Measurements from ENCODE around the gene SERPINA9. TPM values are rescaled to one million over a fixed set of nuclear protein-coding genes. Genes with fewer than 3 reads are reported as not detected.
"Not testable (repeated sequence)": the region's sequence is repeated elsewhere in the genome, so short reads cannot be mapped to it uniquely, and the experiment has no call there.

The SERPINA9 gene
- total RNA-seq, 1 experiment from 2014 or later, result 0.11 TPM

DNA sequence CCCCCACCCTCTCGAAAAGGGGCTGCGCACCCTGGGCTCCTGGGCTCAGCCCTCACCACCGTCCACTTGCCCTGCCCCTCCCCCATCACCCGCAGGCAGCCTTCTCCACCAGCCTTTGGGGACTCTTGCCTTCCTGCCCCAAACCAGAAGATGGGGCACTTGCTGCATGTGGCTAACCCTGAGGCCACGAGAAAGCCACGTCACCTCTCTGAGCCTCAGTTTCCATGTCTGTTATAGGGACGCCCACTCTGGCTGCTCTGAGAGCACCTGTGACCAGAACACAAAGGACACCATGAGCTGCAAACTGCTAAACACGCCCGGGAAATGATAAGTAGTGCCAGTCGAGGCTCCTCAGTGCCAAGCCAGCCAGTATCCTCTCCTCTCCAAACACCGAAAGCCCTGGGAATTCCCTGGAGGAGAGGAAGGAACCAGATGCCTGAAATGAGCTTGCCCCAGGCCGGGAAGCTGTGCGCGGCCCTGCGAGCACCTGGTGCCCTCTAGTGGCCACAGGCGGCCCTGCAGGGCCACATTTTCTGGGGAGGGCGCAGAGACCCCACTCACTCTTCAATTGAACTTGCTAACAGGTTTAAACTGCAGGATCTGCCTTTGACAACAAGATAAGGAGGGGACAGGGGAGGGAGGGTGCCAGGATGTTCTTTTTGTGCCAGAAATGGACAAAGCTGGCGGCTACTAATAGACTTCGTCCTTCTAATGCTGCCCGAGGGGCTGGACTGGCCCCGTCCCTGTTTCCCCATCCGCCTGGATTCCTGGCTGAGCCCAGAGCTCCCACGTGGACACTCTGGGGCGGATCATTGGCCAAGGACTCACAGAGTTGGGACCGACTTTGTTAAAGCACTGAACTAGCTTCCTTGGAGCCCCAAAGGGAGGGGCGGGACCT is 10.2 kb upstream of the SERPINA9 start:
- DNase-seq (ENCODE audit: low read depth), result peak; percentile 81

DNA sequence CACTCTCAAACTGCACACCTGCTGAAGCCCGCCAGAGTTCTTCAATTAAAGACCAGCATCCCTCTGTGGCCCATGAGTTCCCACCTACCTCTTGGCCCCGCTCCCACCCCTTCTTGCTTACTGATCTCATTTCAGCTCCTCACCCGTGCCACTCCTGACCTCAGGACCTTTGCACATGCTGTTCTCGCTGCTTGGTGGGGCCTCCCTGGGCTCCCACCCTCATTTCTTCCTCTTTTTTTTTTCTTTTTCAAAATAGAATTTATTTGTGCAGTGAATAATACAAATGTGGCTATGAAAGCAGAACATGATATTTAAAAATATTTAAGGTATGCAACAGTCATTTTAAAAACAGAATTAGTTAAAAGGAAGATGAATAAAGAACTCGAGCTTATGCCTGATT is 8.5 kb upstream of the SERPINA9 start:
- no peak for DNase-seq (ENCODE audit: low read depth)

DNA sequence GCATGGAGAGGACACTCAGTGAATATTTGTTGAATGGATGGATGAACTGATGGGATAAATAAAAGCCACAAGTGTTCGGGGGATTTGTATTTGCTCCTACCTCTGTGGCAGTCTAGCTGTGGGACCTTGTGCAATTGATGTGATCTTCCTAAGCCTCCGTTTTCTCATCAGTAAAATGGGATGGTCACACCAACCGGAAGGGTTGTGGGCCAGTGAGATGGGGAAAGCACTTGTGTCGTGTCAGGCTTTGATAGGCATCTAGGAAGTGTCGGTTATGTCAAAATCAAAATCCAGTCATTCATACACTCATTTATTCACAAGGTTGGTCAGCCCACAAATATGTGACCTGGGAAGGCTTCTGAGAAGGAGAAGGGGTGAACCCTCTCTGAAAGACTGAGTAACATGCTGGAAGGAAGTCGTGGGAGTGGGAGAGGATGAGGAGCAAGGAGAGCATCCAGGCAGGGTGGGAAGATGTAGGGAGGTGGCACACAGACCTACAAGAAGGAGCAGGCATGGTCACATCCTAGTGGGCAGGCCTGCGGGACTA is 7.8 kb upstream of the SERPINA9 start:
- peak; percentile 70 for DNase-seq (ENCODE audit: low read depth)

DNA sequence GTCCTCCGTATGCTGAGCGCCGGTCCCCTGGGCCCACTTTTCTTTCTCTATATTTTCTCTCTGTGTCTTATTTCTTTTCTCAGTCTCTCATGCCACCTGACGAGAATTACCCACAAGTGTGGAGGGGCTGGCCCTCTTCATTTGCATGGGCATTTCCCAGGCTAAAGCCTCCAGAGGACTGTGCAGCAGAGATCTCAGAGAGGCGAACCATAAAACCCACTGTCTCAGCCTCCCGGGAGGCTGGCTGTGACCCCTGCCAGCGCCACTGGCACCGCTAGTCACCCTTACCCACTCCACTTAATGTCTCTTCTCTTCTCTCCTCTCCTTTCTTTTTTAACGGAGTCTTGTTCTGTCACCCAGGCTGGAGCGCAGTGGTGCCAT is 7.1 kb upstream of the SERPINA9 start:
- no peak for DNase-seq (ENCODE audit: low read depth)

DNA sequence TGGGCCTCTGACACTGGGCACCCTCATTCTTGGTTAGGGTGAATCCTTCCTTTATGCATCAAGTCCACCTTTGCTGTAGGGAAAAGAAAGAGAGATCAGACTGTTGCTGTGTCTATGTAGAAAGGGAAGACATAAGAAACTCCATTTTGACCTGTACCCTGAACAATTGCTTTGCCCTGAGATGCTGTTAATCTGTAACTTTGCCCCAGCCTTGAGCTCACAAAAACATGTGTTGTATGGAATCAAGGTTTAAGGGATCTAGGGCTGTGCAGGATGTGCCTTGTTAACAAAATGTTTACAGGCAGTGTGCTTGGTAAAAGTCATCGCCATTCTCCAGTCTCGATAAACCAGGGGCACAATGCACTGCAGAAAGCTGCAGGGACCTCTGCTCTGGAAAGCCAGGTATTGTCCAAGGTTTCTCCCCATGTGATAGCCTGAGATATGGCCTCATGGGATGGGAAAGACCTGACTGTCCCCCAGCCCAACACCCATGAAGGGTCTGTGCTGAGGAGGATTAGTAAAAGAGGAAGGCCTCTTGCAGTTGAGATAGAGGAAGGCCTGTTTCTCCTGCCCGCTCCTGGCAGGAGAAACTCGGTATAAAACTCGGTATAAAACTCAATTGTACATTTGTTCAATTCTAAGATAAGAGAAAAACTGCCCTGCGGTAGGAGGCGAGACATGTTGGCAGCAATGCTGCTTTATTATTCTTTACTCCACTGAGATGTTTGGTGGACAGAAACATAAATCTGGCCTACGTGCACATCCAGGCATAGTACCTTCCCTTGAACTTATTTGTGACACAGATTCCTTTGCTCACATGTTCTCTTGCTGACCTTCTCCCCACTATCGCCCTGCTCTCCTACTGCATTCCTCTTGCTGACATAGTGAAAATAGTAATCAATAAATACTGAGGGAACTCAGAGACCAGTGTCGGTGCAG is 6.4 kb upstream of the SERPINA9 start:
- DNase-seq (ENCODE audit: low read depth), result not testable (repeated sequence)

DNA sequence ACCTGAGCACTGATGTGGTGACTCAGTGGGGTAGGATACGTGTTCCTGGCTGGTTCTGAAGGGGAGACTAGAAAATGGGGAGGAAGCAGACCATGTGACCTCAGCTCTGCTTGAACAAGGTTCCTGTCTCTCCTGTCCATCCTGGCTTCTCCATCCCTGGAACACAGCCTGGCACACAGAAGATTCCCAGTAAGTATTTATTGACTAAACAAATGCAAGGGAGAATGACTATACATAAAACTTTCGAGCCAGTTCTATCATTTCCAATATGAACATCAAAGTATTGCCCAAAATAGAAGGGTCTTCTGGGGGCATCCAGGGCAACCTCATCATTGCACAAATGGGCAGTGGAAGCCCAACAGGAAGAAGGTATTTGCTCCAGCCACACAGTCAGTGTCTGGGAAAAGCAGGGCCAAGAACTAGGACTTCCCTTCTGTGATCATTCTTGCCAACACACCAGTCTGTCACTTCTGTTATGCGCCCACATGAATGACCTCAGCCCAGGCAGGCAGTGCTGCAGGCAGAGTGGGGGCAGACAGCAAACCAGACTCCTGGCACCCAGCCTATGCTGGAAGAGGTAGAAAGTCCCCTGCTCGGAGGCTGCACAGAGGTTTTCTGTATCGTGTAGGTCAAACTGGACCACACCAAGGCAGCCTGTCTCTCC is 5.6 kb upstream of the SERPINA9 start:
- DNase-seq (ENCODE audit: low read depth), result peak; percentile 90

DNA sequence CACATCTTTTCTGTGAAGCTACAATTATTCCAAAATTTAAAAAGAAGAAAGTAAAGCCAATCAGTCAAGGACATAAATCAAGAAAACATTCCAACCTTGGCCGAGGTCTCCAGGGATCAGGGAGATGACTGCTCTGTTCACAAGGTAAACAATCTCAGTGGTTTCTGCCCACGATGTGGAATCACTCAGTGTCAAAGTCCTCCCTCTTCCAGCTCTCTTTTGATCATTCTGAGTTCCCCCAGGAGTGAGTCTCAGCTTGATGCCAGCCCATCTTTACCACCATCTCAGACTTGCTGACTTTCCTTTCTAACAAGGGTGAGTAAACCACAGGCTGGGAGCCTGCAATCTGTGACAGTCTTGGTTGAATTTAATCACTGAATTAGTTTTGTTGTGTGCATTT is 4.8 kb upstream of the SERPINA9 start:
- peak; percentile 56 for DNase-seq (ENCODE audit: low read depth)

DNA sequence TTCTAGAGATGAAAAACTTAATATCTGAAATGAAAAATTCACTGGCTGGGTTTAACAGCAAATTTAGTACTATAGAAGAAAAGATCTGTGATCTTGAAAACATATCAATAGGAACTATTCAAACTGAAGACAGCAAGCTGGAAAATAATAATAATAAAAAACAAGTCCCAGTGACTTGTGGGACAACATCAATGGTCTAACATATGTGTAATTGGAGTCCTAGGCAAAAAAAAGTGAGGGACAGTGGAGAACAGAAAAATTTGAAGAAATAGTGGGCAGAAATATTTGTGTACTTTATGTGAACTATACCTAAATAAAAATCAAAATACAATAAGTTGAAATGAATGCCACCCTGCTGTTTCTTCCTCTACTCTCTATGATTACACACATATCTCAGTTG is 2.4 kb upstream of the SERPINA9 start:
- DNase-seq (ENCODE audit: low read depth), result no peak

DNA sequence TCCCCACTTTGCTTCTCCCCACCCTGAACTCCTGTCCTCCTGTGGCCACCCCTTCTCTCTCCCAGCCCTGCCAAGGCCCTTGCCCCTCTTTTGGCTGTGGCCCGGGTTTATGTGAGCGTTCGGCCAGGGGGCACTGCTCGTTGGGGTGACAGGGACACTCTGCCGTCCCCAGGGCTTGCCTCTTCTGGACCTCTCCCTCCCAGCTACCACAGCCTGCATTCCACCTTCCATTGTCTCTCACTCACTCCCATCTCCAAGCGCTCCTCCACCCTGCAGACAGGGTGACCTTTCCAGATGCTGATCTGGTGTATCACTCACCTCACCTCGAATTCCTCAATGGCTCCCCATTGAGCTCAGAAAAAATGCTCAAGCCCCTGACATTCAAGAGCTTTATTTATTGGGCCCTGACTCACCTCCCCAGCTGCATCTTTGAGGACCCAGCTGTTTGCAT is 1.4 kb downstream of the SERPINA9 start:
- DNase-seq (ENCODE audit: low read depth), result peak; percentile 75

DNA sequence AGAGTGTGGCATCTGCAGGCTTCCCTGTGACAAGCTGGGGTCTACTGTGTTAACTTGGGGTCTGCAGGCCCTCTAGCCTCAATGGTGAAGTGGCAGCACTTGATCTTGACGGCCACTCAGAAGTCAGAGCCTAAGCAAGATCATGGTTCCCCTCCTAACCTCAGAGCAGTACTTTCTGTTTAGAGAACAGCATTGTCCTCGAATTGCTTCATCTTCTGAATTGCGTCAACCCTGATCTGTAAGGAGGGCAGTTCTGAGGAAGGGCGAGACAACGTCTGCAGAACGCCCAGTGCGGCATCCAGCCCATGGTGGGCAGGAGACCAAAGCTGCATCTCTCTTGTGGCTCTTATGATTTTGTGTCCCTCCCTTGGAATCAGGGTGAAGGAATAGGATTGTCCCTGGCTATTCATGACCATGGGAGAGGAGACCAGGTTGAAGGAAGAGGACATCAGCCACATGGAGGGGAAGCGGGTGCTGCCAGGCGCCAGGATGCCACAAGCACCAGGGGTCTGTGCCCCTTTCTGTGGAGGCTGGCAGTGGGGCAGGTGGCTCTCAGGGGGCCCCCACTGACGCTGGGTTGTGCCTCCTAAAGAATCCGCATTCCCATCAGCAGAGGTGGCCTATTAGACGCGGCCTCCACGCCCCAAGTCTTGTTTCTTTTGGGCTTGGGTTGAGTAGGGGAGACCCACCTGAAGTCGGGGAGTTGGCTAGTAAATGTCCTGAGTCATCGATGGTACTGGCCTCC is 2.2 kb downstream of the SERPINA9 start:
- no peak for DNase-seq (ENCODE audit: low read depth)

DNA sequence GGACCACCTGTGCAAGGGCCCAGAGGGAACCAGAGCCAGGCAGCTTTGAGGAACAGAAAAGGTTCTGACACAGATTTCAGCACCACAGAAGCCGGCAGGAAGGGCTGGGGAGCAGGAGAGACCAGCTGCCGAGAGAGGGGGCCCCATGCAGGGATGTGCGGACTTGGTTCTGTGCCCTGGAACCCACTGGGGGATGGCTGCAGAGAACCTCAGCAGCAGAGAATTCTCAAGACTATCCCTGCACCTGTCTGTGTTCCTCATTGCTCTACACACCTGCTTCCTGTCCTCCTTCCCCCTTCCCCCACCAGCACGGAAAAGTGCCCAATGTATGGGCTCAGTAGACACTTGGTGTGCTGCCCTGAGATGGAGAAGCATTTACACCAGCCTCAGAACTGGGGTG is 3.2 kb downstream of the SERPINA9 start:
- no peak for DNase-seq (ENCODE audit: low read depth)

DNA sequence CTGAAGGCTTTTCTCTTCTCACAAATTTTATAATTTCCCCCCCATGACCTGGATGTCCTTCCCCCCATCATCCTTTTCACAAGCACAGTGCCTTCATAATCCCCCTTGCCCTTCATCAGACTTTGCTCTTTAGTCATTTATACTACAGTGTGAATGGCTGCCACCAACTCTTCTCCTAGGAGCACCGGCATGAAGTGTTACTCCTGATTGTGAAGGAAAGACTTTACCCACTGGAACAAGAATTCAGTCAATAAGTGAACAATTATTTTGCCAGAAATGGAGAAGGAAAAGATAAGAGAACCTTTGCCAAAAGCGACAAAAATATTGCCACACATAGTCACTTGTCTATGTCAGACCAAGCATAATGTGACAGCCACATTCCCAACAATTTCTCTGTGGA is 5.0 kb downstream of the SERPINA9 start:
- DNase-seq (ENCODE audit: low read depth), result no peak

DNA sequence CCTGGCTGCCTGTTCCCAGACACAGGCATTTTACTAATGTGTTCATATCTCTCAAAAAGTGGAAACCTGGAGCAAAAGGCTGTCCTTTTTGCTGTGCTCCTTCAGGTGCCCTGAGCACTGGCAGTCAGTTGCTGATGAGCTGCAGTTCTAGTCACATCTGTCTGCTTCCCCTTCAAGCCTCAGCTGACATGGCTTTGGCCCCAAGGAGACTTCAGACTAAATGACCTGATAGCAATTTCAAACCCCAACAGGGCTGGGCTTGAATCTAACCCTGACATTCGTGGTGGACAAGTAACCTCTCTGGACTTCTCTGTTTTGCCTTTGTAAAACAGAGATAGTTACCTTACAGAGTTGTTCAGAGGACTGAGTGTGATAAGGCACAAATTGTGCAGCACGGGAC is 5.7 kb downstream of the SERPINA9 start:
- no peak for DNase-seq (ENCODE audit: low read depth)

DNA sequence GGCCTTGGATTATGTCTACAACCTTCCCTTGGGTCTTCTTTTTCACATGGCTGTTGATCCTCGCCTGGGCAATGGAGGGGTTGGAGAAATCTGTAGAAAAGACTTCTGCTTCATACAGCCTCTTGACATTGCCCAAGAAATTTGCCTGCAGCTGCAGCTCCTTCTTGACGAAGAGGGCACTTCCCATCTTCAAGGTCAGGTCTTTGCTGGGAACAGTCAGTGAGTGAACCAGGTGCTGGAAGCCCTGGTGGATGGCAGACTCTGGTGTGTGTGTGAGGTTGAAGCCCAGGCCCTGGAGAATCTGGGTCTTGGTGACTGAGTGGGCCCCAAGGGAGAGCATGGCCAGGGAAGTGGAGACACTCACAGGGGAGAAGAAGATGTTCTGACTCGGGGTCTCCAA is 6.7 kb downstream of the SERPINA9 start:
- no peak for DNase-seq (ENCODE audit: low read depth)

DNA sequence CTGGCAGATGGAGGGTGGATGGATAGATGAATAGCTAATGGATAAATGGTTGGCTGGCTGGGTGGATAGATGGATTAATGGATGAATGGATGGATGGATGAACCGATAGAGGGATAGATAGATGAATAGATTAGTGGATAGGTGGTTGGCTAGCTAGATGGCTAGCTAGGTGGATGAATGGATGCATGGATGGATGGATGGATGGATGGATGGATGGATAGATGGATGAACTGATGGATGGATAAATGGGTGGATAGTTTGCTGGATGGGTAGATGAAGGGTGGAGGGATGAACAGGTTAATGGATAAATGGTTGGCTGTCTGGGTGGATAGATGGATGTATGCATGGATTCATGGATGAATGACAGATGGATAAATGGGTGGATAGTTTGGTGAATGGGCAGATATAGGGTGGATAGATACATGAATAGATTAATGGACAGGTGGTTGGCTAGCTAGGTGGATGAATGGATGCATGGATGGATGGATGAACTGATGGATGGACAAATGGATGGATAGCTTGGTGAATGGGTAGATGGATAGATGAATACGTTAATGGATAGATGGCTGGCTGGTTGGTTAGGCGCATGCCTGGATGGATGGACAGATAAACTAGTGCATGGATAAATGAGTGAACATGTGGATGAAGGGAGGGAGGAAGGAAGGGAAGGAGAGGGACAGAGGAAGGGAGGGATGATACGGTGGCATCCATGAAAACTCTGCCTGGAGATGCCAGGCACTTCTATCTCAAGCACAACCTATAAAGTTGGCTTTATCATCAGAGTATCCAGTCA is 8.1 kb downstream of the SERPINA9 start:
- DNase-seq (ENCODE audit: low read depth), result no peak

DNA sequence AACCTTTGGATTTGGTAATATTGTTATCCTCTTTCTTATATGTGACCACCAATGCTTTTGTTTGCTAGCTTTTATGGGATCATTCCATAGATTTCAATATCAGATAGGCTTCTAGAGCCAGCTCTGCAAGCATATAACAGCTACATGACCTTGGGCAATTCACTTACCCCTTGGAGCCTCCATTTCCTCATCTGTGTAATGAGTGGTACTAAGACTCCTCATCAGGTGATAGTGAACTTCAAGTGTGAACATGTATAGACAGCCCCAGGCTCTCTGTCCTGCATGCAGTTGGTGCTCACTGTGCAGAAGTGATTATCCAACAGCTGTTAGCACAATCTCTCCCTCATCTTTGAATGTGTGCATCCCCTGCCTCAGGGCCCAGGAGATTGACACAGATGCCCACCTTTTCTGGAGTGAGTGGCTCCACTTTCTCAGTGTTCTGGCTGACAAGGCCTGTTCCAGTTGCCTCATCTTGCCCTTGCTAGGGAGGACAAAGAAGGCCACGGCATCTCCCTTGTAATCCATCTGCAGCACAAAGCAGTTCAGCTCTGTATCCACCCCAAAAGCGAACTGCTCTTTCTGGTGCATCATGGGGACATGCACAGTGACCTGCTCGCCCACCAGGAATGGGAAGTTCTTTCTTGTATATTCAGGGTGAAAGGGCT is 9.2 kb downstream of the SERPINA9 start:
- no peak for DNase-seq (ENCODE audit: low read depth)

DNA sequence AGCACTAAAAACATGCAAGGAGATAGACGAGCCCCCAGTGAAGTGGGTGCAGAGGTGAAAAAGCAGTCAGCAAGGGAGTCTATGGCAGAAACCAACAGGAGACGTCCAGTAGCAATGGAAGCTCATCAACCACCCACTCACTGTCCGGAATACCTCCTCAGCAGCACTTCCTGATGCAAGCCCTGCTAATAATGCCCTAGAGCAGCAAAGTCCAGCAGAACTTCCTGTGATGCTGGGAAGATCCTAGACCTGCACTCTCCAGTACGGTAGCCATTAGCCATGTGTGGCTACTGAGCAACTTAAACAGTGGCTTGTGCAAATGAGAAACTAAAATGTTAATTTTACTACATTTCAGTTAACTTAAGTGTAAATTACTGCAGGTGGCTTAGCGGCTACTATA is 11.0 kb downstream of the SERPINA9 start:
- no peak for DNase-seq (ENCODE audit: low read depth)

DNA sequence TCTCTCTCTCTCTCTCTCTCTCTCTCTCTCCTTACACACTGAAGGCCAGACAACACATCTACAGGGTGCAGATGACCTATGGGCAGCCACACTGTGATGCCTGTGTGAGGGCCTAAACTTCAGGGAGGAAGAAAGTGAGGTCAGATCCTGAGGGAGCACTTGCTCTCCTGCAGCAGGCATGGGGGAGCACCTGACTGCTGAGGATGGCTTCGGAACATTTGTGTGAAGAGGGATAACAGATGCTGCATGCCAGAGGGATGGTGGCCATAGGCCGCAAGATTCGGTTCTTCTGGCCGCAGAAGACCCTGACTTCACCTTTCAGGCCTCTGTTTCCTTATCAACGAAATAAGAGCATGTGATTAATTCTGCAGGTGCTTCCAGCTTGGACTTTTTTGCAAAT is 11.7 kb downstream of the SERPINA9 start:
- DNase-seq (ENCODE audit: low read depth), result no peak

DNA sequence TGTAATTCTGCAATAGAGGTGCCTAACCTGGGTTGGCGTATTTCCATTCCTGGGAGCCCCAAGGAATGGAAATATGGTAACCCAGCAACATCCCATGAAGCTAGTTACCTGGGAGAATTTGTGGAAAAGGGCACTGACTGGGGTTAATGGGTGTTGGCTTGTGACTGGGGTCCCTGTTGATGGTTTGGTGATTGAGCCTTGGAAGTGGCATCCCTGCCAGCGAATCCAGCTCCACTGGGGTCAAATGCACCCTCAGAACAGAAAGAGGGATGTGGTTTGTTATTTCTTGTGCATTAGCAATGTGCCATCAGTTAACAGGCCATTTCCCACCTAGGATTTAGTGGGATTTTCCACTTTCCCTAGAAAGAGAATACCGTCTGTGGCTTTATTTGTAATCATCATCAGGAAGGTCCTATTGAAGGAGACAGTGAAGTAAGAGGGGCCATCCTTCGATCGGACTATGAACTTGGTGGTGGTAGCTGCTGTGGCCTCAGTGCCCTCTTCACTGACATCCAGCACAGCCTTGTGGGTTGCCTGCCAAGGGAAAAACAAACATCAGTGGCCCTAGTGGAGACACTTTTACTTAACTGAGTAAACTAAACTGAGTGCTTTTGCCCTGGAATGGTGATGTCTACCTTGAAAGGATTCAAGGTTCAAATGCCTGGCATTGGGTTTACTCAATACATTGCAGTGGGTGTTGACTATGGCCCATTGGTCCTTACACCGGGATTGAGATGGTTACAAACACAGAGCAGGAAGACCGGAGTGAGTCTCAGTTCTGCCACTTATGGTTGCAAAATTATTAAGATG is 13.0 kb downstream of the SERPINA9 start:
- DNase-seq (ENCODE audit: low read depth), result no peak
